ENCODE results near the gene DTD1.

DNA sequence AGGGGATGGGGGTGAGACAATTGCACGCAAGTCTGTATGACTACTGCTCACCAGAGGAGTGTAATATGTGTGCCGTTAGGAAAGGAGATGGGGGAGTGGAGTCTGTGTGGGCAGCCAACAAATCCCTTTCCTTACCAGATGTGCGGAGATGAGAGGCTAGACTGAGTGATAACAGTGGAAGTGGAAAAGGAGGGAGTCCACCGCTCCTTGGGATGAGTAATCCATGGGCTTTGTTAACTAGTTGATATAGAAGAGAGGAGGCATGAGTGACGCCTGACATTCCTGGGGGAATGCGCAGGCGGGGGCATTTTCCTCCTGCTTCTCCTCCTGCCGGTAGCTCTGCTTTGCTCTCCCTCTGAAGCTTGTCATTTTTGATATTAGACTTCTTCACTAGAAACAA, 34.1 kb upstream of the DTD1 start:
- no peak for TF ChIP-seq POLR2A (IDR thresholded peaks at IDR 0.05; ENCODE audit: extremely low read depth, insufficient read length)
- TF ChIP-seq, protein P1, sequence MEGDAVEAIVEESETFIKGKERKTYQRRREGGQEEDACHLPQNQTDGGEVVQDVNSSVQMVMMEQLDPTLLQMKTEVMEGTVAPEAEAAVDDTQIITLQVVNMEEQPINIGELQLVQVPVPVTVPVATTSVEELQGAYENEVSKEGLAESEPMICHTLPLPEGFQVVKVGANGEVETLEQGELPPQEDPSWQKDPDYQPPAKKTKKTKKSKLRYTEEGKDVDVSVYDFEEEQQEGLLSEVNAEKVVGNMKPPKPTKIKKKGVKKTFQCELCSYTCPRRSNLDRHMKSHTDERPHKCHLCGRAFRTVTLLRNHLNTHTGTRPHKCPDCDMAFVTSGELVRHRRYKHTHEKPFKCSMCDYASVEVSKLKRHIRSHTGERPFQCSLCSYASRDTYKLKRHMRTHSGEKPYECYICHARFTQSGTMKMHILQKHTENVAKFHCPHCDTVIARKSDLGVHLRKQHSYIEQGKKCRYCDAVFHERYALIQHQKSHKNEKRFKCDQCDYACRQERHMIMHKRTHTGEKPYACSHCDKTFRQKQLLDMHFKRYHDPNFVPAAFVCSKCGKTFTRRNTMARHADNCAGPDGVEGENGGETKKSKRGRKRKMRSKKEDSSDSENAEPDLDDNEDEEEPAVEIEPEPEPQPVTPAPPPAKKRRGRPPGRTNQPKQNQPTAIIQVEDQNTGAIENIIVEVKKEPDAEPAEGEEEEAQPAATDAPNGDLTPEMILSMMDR (IDR thresholded peaks at IDR 0.05; ENCODE audit: low read depth, low read length) = no peak
